AG09309 (cell line): ENCODE results near the gene GALNT14.

Experiments used
- DNase-seq: peaks from one replicate; pipeline ENCODE4 v3.0.0-alpha.2; 2010; ENCODE audit warnings: low read depth
- H3K4me3 ChIP-seq: 2 replicates; pipeline ENCODE4 v1.5.1; 2011; ENCODE audit warnings: mild to moderate bottlenecking, low read depth, low read length, moderate library complexity; ENCODE audit not compliant: control insufficient read depth
- TF ChIP-seq, protein P1 (sequence below): IDR thresholded peaks from 2 replicates; pipeline ENCODE4 v1.5.1; 2011; ENCODE audit warnings: mild to moderate bottlenecking, low read depth, low read length, inconsistent platforms; ENCODE audit not compliant: insufficient read depth, control insufficient read depth; ENCODE audit errors: missing control alignments

Gene GALNT14

DNA sequence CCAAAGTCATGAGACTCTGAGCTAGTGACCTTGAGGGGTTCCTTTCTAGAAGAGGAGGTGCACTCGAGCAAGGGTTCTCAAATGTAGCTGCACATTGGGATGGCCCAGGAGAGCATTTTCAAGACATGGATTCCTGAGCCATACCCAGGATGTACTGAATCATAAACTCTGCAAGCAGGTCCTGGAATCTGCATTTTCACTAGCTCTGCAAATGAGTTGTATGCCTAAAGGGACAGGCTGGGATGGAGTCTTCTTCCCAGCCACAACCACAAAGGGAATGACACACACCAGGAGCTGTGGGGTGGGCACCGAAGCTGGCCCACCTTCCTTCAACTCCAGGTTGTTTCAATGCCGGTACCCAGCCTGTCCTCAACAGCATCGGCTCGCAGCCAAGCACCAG, 90.6 kb downstream of the GALNT14 start:
- no peak for DNase-seq
- TF ChIP-seq, protein P1, sequence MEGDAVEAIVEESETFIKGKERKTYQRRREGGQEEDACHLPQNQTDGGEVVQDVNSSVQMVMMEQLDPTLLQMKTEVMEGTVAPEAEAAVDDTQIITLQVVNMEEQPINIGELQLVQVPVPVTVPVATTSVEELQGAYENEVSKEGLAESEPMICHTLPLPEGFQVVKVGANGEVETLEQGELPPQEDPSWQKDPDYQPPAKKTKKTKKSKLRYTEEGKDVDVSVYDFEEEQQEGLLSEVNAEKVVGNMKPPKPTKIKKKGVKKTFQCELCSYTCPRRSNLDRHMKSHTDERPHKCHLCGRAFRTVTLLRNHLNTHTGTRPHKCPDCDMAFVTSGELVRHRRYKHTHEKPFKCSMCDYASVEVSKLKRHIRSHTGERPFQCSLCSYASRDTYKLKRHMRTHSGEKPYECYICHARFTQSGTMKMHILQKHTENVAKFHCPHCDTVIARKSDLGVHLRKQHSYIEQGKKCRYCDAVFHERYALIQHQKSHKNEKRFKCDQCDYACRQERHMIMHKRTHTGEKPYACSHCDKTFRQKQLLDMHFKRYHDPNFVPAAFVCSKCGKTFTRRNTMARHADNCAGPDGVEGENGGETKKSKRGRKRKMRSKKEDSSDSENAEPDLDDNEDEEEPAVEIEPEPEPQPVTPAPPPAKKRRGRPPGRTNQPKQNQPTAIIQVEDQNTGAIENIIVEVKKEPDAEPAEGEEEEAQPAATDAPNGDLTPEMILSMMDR, result no peak
- H3K4me3 ChIP-seq, result no peak overlapping the region

- TF ChIP-seq, protein P1, result no peak
- no peak for DNase-seq
- no peak overlapping the region for H3K4me3 ChIP-seq
Observed at GRCh38 chr2:31038385-31038784, 99.9 kb downstream of the GALNT14 start.

DNA sequence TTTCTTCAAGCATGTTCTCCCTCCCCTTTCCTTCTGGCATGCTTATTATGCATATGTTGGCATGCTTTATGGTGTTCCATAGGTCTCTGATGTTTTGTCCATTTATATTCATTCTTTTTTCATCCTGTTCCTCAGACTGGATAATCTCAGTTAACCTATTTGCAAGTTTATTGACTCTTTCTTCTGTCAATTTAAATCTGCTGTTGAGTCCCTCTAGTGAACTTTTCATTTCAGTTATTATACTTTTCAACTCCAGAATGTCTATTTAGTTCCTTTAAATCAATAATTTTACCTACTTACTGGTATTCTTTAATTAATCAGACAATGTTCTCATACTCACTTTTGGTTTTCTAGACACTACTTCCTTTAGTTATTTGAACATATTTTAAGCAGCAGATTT, 101.2 kb downstream of the GALNT14 start:
- no peak overlapping the region for H3K4me3 ChIP-seq
- no peak for DNase-seq
- TF ChIP-seq, protein P1, result no peak

DNA sequence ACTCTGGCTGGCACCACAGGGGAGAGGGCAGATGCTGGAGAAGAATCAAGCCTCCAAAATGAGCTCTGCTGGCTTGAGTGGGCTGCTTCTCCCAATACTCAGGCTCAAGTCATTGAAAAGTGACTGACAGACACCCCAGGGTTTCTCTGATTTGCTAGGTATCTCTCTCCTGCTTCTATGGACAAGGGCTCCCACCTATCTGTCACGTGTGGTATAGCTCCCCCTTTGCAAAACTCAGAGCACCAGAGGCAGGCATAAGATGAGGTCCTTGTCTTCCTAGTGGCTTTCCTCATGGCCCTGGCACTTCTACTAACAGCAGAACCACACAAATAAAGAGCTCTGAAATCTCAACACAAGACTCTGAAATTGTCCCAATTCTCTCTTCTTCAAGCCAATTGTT, 105.2 kb downstream of the GALNT14 start:
- no peak for DNase-seq
- TF ChIP-seq, protein P1, result no peak
- no peak overlapping the region for H3K4me3 ChIP-seq

- DNase-seq, result no peak
- no peak overlapping the region for H3K4me3 ChIP-seq
- TF ChIP-seq, protein P1, result no peak
Observed at GRCh38 chr2:31032475-31032874, 105.8 kb downstream of the GALNT14 start.

DNA sequence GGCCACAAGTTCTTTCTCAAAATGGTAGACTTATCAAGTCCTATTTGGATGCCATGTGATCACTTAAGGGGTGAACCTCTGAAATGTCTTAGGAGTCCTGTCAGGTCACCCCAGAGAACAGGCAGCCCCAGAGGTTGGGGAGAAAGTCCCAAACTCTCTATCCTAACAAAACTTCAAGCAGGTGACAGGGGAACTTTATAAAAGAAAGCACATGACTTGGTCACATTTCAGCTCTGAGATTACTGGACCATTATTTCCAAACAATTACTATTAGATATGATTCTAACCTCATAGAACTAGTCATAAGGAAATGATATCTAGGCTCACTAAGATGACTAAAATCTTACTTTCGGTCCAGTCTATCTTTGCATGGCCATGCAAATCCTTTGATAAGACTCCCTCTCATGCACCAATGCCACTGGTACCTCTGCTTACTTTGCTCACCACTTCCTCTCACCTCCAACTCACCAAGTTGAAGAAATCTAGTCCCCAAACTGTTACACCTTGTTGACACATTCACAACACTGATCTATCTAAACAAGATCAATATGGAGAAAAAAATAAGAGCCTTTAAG, 107.0 kb downstream of the GALNT14 start:
- no peak for DNase-seq
- H3K4me3 ChIP-seq, result no peak overlapping the region
- TF ChIP-seq, protein P1, result no peak

GRCh38 chr2:31028417-31028816, 109.8 kb downstream of the GALNT14 start:
- no peak overlapping the region for H3K4me3 ChIP-seq
- no peak for DNase-seq
- TF ChIP-seq, protein P1, result no peak
